Measurements from ENCODE around the gene OR10V1.

GRCh38 chr11:59727426-59727825, 13.8 kb upstream of the OR10V1 start:
- TF ChIP-seq POLR2A (IDR thresholded peaks at IDR 0.05): no peak
- TF ChIP-seq, protein P1, sequence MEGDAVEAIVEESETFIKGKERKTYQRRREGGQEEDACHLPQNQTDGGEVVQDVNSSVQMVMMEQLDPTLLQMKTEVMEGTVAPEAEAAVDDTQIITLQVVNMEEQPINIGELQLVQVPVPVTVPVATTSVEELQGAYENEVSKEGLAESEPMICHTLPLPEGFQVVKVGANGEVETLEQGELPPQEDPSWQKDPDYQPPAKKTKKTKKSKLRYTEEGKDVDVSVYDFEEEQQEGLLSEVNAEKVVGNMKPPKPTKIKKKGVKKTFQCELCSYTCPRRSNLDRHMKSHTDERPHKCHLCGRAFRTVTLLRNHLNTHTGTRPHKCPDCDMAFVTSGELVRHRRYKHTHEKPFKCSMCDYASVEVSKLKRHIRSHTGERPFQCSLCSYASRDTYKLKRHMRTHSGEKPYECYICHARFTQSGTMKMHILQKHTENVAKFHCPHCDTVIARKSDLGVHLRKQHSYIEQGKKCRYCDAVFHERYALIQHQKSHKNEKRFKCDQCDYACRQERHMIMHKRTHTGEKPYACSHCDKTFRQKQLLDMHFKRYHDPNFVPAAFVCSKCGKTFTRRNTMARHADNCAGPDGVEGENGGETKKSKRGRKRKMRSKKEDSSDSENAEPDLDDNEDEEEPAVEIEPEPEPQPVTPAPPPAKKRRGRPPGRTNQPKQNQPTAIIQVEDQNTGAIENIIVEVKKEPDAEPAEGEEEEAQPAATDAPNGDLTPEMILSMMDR (IDR thresholded peaks at IDR 0.05): no peak

Measured in transverse colon (tissue), 3 donors.